ENCODE data around the gene SSBP4. TPM values are rescaled to one million over a fixed set of nuclear protein-coding genes. Genes with fewer than 3 reads are reported as not detected.

The SSBP4 gene
- total RNA-seq, 1 donor, result 76.4 TPM

DNA sequence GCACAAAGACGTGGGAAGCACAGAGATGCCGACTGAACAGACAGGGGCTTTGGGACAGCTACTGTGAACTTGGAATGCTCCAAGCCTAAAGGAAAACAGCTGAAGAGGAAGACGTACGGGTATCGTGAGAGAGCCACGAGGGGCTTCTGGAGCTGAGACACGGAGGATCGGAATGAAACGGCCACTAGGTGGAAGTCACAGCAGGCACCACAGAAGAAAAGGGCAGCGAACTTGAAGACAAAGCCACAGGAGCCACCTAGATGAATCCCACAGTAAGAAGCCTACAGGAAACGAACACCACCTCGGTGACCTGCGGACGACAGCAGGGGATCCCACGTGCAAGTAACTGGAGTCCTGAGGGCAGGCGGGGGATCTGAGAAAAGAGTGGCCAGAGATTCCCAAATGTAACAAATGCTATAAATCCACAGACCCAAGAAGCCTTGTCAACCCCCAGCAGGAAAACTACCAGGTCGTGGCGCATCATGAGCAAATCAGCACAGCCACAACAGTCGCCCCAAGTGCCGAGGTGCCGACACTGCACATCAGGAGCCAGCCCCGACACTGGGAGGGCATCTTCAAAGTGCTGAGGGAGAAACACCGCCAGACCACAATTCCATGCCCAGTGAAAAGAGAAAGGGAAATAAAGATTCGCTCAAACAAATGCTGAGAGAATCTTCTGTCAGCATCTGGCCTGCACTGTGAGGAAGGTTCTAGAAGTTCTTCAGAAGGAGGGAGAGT lies 58.0 kb downstream of the SSBP4 start:
- TF ChIP-seq, protein P1, sequence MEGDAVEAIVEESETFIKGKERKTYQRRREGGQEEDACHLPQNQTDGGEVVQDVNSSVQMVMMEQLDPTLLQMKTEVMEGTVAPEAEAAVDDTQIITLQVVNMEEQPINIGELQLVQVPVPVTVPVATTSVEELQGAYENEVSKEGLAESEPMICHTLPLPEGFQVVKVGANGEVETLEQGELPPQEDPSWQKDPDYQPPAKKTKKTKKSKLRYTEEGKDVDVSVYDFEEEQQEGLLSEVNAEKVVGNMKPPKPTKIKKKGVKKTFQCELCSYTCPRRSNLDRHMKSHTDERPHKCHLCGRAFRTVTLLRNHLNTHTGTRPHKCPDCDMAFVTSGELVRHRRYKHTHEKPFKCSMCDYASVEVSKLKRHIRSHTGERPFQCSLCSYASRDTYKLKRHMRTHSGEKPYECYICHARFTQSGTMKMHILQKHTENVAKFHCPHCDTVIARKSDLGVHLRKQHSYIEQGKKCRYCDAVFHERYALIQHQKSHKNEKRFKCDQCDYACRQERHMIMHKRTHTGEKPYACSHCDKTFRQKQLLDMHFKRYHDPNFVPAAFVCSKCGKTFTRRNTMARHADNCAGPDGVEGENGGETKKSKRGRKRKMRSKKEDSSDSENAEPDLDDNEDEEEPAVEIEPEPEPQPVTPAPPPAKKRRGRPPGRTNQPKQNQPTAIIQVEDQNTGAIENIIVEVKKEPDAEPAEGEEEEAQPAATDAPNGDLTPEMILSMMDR (IDR thresholded peaks at IDR 0.05; ENCODE audit: insufficient read depth, low read length), result no peak
- no peak overlapping the region for H3K4me3 ChIP-seq (ENCODE audit: low read depth, low read length)
- DNase-seq (ENCODE audit: low read depth), result no peak

DNA sequence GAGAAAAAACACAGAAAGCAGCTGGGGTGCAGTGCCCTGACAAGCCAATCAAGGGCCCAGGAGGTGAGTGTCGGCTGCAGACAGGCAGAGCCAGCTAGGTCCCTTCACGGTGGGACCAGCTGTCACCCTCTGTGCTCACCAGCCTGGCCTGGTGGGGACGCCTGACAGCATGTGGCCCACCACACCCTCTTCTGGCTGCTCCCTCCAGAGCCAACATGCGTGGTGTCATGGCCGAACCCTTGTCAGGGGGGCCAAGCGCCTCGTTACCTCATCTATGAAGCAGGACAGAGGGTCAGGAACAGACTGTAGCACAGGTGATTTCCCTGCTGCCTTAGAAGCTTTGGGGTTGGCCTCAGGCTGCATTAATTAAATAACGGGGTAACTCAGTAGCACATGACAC lies 58.8 kb downstream of the SSBP4 start:
- no peak for DNase-seq (ENCODE audit: low read depth)
- TF ChIP-seq, protein P1 (IDR thresholded peaks at IDR 0.05; ENCODE audit: insufficient read depth, low read length), result no peak
- no peak overlapping the region for H3K4me3 ChIP-seq (ENCODE audit: low read depth, low read length)

DNA sequence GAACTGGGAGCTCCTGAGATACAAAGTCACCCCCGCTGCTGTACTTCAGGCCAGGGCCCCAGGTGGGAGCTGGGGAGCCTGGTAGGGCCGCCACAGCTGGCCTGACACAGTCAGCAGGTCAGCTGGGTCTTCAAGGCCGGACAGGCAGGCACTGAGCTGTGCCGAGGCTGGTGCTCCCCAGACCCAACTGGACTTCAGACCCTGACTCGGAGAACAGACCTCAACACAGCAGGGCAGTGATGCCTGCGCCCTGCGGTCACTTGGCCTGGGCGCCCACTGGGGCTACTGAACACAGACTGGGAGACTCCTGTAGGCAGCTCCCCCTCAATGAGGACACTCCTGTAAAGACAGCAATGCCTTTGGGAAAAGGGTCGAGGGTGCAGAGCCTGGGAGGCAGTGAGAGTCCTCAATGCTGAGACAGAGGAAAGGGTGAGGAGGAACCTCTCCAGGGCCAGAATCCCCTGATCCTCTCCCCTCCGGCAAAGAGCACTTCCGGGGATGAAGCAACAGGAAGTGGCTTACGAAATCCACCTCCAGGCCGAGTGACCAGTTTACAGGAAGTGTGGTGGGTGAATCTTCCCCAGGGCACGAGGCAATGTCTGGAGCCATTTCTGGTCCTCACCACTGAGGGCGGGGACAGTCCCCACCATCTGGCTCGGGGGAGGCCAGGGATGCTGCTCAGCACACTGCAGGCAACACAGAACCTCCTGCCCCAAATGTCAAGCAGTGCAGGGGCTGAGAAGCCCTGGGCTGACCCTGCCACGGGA lies 59.5 kb downstream of the SSBP4 start:
- H3K4me3 ChIP-seq (ENCODE audit: low read depth, low read length), result no peak overlapping the region
- TF ChIP-seq, protein P1 (IDR thresholded peaks at IDR 0.05; ENCODE audit: insufficient read depth, low read length), result no peak
- peak; percentile 87 for DNase-seq (ENCODE audit: low read depth)

DNA sequence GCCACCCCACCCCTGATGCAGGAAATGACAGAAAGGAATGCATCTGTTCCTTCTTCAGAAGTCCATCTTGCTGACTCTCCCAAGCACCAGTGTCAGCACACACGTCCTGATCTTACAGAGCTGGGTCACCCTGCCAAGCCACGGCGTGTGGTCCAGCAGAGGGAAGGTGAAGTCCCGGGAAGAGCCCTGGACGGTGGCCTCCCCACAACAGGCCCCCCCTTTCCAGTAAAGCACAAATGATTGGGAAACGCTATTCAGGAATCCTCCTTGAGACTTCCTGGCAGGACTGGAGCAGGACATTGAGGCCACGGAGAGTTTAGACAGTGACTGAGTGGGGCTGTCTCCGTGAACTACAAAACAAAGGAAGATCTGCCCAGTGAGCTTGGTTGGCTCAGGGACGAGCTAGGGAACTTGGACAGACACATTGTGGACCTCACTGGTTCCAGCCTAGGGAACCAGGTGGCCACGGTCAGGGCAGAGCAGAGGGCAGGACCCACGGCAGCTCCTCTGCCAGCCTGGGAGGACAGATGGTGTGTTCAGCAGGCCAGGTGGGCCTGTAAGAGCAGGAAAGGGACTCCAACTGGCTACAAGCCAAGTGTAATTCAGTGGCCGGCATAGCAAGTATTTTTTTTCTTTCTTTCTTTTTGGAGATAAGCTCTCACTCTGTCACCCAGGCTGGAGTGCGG lies 61.0 kb downstream of the SSBP4 start:
- H3K4me3 ChIP-seq (ENCODE audit: low read depth, low read length), result no peak overlapping the region
- TF ChIP-seq, protein P1 (IDR thresholded peaks at IDR 0.05; ENCODE audit: insufficient read depth, low read length), result no peak
- peak; percentile 77 for DNase-seq (ENCODE audit: low read depth)

DNA sequence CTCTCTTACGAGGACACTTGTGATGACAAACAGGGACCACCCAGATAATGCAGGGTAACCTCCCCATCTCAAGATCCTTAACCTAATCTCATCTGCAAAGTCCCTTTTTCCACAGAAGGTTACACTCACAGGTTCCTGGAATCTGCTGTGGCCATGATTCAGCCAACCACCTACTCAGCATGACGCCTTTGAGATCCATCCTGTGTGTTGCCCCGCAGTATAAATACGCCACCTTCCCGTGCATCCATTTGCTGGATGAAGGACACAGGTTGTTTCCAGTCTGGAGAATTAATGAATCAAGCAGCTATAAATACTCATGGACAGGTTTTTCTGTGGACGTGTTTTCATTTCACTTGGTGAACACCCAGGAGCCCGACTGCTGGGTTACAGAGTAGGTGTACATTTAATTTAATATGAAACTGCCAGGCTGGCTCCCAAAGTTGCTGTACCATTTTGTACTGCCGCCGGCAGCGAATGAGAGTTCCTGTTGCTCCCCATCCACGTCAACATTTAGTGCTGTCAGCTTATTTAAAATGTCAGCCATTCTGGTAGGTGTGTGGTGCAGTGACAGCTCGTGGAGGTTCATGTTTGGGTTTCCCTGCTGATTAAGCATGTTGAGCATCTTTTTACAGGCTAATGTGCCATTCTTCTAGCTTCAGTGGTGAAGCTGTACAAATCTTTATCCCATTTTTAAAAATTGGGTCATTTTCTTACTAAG lies 62.5 kb downstream of the SSBP4 start:
- TF ChIP-seq, protein P1 (IDR thresholded peaks at IDR 0.05; ENCODE audit: insufficient read depth, low read length), result no peak
- H3K4me3 ChIP-seq (ENCODE audit: low read depth, low read length), result no peak overlapping the region
- DNase-seq (ENCODE audit: low read depth), result no peak

DNA sequence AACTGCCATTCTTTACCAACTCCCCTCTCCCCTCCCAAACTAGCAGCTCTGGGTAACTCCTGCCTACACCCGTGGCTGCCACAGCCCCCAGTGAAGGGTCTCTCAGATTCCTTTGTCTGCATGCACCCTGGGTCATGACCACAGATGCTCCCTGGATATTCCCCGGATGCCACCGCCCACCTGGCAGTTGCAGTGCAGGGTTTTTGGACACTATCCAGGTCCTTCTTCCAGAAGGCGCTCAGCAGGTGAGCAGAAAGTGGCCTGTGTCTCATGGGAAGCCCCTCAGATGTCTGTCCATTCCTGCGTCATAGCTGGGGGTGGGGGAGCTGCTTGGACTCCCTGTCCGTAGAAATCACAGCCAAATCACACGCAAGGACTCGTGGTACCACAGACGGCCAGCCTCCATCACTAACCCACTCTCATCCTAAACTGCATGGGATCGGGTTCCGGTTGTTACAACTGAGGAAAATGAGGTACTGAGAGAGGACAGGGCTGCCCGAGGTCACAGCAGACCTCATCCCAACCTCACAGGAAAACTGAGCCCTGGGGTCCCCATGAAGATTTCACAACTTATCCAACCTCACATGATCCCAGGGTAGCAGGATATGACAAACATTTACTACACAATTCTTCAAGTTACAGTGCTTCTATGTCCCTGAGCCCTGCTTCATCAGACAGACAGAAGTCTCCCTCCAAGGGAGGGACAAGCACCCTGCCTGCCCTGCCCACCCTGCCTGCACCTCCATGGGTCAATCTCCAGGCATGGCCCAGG lies 64.1 kb downstream of the SSBP4 start:
- no peak for DNase-seq (ENCODE audit: low read depth)
- no peak overlapping the region for H3K4me3 ChIP-seq (ENCODE audit: low read depth, low read length)
- TF ChIP-seq, protein P1 (IDR thresholded peaks at IDR 0.05; ENCODE audit: insufficient read depth, low read length), result no peak
